ENCODE data around the gene KRT1.

DNA sequence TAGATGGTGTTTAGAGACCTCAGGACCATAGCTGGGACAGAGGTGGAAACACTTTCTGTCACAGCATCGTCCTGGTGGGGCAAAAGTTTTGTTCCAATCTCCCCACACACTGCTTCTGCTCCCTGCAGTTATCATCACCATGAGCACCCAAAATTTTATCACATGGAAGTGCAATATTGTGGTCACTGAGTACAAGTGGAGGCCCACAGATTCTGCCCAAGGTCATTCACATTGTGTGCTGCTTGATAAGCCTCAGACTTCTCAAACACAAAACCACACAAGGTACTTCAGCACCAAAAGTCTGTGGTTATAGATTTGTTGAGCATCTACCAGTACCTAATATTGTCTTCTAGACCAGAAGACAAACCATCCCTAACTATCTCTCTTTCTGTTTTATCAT is 23.7 kb upstream of the KRT1 start:
- TF ChIP-seq, protein P1, sequence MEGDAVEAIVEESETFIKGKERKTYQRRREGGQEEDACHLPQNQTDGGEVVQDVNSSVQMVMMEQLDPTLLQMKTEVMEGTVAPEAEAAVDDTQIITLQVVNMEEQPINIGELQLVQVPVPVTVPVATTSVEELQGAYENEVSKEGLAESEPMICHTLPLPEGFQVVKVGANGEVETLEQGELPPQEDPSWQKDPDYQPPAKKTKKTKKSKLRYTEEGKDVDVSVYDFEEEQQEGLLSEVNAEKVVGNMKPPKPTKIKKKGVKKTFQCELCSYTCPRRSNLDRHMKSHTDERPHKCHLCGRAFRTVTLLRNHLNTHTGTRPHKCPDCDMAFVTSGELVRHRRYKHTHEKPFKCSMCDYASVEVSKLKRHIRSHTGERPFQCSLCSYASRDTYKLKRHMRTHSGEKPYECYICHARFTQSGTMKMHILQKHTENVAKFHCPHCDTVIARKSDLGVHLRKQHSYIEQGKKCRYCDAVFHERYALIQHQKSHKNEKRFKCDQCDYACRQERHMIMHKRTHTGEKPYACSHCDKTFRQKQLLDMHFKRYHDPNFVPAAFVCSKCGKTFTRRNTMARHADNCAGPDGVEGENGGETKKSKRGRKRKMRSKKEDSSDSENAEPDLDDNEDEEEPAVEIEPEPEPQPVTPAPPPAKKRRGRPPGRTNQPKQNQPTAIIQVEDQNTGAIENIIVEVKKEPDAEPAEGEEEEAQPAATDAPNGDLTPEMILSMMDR (IDR thresholded peaks at IDR 0.05 in 8 of 11, conservative IDR thresholded peaks at IDR 0.05 in 3 of 11) = no peak
- no peak for TF ChIP-seq POLR2A (IDR thresholded peaks at IDR 0.05)
